Left renal cortex interstitium (tissue), 4 donors: ENCODE data around the gene GNAI3. TPM values are rescaled to one million over a fixed set of nuclear protein-coding genes. Genes with fewer than 3 reads are reported as not detected.

ENCODE experiments used
- DNase-seq, 4 donors: peaks; one replicate each; pipeline ENCODE4 v3.0.0-alpha.2; 2013; ENCODE audit warnings: low read depth in 4 of 4, low spot score in 2 of 4, missing footprints in 1 of 4
- polyA plus RNA-seq, 4 donors: library from polyadenylated mRNA; unstranded; fragments of 120-200 nt; gene quantifications; one replicate each; pipeline ENCODE4 v1.2.1, GENCODE V29; 2013; ENCODE audit not compliant: insufficient read length in 4 of 4

The GNAI3 gene
- polyA plus RNA-seq, 4 donors, result 10.1 to 13.8 (median 12.2) TPM

DNA sequence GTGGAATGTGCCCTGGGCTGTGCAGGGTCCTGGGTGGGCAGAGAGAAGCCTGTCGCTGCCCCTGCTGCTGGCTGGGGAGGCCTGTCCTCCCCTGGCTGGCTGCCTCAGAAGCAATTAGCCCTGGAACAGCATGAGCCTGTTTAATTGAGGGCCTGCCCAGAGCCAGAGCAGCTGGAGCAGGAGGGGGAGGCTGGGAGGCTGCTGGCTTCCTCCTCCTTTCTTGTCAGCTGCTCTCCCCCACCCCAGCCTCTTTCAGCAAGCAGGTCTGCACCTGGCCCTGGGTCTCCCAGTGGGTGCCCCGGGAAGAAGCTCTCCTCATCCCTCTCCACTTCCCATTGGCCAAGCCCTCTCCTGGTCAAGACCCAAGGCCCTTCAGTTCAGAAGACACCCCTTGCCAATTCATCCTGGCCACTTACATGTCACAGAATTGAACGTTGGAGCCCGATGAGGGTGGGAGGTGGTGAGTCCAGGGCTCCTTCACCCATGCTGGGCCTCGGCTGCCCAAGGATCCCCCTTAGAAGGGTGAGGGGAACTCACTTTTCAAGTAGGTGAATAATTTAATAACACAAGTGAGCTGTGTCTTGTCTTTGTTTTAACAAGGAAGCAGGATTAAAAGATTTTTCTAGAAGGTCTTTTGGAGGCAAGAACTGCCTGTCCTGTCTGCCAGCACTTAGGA lies 84.4 kb downstream of the GNAI3 start:
- DNase-seq, result no peak

DNA sequence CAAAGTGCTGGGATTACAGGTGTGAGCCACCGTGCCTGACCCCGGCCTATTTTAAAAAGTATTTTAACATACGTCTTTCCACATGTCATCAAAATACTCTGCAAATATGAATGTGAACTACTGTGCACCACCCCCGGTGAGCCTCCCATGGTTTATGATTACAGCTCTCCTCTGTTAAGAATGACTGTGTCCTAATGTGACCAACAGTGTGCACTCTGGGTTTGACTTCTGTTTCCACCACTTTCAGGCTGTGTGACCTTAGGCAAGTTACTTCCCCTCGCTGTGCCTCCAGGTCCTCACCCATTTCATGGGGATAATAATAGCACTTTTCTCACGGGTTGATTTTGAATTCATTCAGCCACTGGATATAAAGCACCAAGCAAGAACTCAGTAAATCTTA lies 85.9 kb downstream of the GNAI3 start:
- DNase-seq, result no peak

DNA sequence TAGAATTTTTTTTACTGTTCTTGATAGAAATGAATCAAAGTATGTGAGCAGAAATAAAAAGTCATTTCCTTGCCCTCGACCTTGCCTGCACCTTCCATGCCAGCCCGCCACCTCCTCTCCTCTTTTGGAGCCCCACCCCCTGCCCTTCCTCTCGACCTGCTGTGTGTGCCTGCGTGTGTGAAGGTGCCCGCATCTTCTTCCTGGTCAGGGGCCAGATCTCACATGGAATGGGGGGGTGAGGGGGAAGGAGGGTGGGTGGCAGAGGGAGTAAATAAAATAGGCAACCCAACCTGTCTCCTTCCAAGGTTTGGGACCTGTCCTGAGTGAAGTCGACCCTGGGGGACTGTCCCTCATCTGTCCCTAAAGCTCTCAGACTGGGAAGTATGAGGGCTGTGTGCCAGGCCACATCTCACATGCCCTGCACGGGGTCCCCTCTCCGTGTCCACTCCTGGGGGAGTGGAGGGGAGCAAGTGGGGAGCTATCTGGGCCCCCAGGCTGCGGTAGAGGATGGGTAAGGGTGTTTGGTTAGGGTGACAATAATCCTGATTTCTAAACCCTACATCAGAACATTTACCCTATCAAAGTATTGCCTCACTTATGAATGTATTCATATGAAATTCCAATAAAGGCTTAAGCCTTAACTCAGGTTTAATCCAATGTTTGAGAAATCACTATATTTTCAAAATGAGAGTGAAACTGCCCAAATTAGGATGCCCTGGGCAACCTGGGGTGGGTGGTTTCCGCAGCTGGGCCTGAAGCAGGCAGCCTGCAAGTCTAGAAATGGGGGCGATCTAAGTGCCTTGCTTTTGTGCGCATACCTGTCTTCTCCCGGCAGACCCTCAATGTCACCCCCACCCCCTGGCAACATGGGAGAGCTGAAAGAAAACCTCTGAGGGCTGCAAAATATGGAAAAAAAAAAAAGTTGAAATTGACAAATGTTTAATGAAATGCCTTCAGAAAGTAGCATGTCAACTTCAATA lies 86.6 kb downstream of the GNAI3 start:
- no peak for DNase-seq

DNA sequence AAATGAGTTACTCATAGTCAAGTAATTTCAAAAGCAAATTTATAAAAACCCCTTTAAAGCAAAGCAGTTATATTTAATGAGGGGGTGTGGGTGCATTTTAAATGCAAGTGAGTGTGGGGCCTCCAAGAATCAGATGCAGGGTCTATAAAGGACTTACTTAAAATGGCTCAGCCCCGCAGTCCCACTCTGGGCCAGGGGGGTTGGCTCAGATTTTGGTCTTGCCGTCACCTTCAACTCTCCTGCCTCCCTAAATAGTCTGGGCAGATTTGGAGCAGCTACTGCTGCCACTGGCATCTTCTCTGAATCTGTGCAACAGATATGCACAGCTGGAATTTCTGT lies 87.4 kb downstream of the GNAI3 start:
- DNase-seq, result no peak

DNA sequence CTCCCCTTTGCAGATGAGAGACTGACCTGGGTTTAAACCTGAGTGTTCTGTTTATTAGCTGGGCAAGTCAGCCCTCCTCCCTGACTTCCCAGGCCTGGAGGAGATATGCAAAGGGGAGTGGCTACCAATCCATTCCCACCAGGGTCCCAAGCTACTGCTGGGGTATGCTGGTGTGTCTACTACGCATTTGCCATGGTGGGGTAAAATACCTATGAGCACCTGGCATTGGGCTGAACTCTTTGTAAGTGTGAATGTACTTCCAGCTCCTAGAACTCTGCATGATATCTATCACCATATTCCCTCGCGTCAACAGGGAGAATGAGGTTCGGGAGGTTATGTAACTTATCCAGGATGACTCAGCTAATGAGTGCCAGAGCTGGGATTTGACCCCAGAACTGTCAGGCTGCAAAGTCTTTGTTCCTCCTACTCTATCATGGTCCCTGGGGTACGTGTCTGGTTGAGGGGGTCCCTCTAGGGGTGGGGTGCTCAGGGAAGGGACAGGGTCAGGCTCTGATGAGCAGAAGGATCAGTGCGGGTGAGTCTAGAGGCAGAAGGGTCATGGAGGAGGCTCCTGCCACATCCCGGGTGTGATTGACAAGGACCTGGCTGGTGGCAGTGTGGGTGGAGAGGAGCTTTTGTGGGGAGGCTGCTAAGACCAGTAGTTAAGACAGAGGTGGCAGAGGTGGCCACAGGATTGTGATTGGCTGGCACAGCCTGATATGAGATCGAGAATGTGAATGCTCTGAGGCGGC lies 88.0 kb downstream of the GNAI3 start:
- no peak for DNase-seq

DNA sequence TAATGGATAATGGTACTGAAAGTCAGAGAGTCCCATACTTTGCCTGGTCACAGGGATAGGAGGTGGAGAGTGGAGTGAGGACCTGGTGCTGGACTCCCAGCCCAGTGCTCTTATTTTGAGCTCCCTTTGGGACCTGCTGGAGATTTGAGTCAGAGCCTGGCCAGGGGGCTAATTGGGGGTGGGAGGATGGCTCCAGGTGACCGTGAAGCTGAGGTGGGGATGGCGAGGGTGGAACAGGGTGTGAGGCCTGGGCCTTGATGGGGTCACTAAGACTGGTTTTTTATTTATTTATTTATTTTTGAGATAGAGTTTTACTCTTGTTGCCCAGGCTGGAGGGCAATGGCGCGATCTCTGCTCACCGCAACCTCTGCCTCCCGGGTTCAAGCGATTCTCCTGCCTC lies 89.0 kb downstream of the GNAI3 start:
- no peak for DNase-seq

DNA sequence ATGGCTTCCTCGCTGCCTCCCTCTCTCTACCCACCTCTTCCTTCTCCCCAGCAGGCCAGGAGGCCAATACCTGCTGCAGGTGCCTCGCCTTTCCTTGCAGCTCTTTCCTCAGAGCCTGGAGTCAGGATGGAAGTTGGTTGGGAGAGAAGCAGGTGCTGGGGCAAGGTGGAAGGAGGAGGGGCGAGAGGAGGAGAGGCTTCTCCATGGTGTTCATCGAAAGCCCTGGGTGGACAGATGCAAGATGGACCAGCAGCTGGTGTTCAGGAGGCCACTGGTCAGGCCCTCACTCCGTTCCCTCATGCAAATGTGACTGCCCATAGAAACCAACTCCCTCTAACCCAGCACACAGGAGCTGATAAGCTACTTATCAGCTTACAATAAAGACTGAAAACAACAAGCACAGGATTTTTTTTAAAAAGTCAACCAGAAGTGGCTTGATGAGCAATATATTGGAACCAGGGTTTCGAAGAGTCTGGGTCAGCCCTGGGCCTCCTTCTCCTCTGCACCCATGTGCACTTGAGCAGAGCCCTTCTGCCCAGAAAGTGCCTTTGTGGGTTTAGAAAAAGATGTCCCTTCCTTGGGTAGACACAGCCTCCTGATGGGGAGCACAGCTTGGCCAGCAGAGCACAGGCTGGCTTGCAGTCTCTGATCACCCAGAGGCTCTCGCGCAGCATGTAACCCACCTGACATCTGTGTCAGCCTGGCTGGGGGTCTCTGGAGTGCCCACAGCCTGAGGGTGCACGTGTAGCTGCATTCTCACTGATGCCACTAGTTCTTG lies 90.8 kb downstream of the GNAI3 start:
- no peak for DNase-seq

DNA sequence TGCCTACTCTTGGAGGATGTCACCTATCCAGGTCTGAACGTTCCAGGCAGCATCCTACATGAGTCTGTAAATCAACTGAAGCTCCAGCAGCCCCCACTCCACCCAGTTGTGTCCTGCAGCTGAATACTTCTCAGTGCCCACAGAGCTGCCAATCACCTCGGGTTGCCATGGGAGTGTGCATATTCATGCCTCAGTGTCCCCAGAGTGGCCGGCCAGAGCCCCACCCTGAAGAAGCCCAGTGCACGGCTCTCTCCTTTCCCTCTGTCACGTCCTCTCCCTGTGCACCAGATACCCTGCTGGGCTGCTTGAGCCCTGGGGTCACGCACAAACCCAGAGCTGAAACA lies 91.4 kb downstream of the GNAI3 start:
- DNase-seq, result no peak

DNA sequence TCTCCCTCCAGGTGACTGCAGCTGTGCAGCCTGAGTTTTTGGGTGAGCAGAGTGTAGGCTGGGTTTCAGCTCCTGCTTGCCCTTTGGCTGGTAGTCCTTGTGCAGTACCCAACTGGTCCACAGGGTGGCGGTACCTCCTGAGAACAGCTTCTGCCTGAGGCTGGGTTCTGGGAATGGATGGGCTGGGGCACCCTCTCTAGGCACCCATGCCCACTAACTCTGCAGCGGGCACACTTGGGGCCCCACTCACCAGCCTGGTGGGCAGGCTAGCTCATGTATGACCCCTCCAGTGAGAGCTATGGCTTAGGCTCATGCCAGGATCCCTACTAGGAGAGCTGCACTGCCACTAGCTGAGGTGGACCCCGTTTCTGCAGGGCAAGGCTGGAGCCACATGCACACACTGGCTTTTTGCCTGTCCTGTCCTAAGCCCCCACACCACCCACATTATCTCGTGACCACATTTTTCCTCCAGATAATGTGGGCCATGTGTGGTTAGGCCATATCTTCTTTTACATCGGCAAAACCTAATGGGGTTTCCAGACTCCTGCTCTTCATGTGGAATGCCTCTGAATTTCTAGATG lies 92.0 kb downstream of the GNAI3 start:
- DNase-seq, result no peak

DNA sequence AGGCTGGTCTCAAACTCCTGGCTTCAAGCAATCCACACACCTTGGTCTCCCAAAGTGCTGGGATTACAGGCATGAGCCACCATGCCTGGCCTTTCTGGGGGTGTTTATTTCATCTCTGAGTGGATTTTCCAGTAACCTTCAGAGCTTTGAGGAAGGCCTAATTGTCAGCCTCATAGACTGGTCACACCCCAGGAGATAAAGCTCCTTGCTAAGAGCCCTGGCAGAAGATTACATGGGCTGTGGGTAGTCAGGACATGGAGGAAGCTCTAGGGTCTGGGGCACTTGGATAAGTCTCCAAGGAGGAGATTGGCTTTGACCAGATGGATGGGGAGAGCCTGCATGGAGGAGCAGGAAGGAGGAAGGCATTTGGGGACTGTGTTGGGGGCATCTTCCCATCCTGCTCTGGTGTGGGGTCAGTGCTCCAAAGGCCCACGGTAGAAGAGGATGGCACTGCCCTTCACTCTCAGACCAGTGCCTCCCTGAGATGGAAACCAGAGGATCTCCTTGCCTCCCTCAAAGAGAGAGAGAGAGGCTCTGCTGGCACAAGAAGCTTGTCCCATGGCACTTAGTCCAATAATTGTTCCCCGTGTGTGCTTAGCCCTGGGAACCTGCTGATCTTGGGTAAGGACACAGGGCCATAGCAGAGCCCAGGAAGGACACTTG lies 92.8 kb downstream of the GNAI3 start:
- no peak for DNase-seq

DNA sequence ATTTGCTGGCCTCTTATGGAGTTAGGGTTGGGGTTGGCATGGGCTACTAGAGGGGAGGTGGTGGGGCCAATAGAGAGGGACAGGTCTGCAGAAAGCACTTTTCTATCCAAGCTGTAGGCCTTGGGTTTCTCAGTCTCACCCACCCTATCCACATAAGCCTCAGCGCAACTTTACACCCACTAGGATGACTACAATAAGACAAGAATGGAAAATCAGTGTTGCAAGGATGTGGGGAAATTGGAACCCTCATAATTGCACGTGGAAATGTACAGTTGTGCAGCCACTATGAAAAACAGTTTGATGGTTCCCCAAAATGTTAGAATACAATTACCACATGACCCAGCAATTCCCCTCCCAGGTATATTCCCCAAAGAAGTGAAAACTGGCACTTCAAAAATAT lies 93.4 kb downstream of the GNAI3 start:
- no peak for DNase-seq

DNA sequence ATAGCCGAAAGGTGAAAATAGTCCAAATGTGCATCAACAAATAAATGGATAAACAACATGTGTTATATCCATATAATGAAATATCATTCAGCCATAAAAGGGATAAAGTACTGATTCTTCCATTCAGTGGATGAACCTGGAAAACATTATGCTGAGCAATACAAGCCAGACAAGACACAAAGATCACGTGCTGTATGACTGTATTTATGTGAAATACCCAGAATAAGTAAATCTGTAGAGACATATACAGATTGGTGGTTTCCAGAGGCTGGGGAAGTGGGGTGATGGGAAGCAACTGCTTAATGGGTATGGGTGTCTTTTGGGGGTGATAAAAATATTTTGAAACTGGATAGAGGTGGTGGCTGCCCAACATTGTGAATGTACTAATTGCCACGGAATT lies 94.2 kb downstream of the GNAI3 start:
- no peak for DNase-seq

DNA sequence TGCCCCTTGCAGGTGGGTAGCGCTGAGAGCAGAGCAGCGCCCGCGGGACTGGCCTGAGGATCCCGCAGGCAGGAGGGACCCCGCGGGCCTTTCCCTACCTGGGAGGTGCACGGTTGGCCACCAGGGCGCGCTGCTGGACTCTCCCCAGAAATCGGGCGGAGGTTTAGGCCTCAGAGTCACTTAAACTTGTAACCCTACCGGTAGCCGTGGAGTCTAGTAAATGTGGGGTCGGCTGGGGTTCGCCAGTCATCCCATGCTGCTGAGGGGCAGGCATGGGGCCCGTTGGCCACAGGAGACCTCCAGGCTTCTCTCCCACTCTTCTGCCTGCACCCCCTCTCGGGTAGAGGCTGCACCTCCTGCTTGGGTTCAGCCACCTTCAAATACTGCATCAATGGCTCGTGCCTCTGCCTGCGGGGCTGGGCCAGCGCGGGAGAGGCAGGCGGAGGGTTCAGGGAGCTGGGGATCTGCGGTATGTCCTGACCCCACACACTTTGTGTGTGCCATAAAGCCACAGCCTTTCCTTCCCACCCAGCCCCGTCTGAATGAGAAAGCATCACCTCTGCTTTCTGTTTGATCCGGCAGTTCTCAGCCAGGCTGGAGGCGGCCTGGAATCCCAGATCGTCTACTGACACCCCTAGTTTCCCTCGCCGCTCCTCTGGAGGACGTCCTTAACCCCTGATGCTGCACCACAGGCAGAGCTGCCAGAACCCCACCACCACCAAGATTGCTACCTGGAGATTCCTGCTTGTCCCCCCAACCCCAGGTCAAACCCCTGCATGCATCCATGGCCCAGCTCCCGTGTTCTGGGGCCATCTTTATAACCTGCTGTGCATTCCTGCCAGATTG lies 95.2 kb downstream of the GNAI3 start:
- DNase-seq, result no peak

DNA sequence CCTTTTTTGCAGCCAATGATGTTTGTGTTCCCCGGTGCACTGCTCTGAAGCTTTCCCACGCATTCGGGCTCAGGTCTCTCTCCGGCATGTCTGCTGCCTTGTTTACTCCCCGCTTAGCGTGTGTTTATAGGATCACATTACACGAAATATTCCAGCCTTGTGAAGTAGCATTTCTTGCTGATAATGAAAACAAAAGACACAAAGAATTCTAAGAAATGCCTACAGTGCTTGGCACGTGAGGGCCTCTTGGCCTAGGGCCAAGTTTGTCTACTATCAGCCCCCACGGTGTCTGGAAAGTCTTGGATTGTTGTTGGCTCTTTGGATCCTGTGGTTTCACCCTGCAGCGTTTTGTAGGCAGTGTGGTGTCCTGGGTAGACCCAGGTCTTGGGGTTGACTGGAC lies 96.3 kb downstream of the GNAI3 start:
- DNase-seq, result no peak

DNA sequence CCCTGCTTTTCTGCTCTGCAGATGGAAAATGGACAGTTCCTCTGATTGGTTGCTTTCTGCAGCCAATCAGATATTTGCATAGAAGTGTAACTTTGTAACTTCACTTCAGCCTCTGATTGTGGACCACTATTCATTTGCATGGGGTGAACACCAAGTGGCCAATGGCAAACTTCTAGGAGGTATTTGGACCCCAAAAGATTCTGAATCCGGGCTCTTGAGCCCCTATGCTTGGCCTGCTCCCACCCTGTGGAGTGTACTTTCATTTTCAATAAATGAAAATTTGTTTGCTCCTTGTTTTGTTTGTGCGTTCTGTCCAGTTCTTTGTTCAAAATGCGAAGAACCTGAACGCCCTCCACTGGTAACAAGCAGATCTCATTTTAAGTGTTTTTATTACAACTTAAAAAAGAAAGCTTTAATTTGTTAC lies 101.1 kb downstream of the GNAI3 start:
- no peak for DNase-seq

DNA sequence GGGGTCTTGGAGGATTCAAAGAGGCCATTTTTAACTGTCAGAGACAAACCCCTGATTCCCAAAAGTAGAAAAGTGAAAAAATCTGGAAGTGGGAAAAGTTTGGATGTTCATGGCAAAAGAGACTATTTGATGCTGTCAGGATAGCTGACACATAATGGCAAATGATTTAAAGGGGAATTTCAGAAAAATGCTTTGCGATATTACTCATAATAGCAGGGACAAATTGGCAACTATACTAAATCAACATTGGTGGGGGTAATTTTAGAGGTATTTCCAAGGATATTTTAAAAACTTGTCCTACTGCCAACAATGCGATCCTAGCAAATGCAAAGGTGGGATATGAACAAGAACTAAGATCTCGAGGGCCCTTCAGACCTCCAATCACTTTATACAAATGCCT lies 102.2 kb downstream of the GNAI3 start:
- DNase-seq, result no peak

DNA sequence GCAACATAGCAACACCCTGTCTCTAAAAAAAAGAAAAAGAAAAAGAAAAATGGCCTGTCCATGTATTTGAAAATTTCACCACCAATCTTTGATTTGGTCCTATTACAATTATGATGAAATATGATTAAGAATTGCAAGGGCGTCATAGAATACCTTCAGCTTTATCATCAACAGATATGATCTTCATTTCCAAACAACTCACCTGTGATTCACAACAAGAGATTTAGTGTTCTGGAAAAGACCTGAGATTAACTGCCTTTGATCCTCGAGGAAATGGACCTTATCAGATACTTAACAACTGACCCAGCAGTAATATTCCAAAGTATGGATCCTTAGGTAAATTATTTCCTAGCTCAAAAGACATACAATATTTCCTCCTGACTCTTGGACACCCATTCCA lies 104.0 kb downstream of the GNAI3 start:
- no peak for DNase-seq

DNA sequence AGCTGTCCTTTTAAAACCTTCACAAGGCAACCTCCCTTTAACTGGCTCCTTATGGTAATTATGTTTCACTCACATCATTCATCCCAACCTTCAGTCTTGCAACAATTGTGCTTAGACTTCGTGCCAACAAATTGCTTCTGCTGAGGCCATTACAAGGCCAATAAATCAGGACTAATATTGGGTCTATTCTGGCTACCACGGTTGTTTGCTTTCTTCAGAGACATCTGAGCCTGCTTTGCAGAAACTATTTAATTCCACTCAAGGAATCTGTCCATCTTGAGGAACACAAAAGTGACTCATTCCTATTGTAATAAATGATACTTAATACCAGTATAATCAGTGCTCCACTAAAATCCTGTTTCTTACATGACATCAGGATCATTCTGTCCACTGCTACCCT lies 104.9 kb downstream of the GNAI3 start:
- DNase-seq, result no peak

DNA sequence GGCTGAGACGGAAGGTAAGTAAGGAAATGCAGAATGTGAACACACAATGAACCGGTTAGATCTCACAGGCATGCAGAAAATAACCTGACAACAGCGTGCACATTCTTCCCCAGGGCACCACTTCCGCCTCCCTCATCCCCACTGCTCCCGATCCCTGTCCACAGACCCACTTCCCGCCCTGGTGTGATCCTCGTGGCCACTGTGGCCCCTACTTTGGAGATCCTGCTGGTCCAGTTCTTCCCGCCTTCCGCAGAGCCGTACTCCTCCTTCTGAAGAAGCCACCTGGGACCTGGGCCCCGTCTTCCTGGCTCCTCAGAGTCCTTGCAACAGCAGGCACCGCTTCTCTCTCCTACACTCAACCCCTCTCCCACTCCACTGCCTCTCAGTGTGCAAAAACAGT lies 106.1 kb downstream of the GNAI3 start:
- DNase-seq, result no peak
